GM21786 (cell line): ENCODE data around the gene MKNK2.

Source experiments
- ATAC-seq: cut with Tn5 transposase; IDR thresholded peaks from one replicate; pipeline ENCODE4 v1.9.1; 2021; ENCODE audit not compliant: unreplicated experiment

The MKNK2 gene

GRCh38 chr19:2033115-2033824, 17.8 kb downstream of the MKNK2 start:
- ATAC-seq = no peak

GRCh38 chr19:2032296-2032941, 18.6 kb downstream of the MKNK2 start:
- ATAC-seq = no peak

- no peak for ATAC-seq
Observed at GRCh38 chr19:2027361-2027760, 23.7 kb downstream of the MKNK2 start.

GRCh38 chr19:2026770-2027169, 24.3 kb downstream of the MKNK2 start:
- no peak for ATAC-seq

DNA sequence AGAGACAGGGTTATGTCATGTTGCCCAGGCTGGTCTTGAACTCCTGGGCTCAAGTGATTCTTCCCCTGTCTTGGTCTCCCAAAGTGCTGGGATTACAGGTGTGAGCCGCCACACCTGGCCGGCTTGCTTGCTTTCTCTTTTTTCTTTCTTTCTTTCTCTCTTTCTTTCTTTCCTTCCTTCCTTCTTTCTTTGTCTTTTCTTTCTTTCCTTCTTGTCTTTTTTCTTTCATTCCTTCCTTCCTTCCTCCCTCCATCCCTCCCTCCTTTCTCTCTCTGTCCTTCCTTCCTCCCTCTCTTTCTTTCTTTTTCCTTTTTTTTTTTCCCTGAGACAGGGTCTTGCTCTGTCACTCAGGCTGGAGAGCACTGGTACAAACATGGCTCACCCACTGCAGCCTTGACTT, 28.8 kb downstream of the MKNK2 start:
- ATAC-seq = no peak

DNA sequence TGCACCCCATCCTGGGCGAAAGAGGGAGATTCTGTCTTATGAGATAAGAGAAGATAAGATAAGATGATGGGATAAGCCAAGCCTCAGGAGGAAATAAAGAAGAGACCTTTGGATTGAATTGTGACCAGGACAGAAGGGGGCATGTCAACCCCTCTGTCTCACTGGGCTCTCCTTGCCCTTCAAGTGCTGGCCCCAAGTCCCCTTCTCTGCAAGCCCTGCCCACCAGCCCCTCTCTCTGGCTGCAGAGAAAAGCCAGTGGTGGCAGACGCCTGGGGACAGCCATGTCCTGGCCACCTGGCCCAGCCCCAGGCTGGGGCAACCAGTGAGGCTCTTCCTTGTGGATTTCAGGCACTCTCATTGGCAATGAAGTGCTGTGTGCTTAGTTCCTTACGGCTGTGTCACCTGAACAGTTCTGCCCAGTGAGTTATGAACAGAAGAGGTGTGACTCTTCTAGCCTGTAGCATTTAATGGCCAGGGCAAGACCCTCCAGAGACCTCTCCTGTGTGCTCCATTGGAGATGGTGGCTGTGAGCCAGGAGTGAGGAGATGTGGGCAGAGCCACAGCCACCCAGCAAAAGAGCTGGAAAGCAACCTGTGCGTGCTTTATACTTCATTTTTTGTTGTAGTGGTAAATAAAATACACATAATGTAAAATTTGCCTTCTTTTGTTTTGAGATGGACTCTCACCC, 29.4 kb downstream of the MKNK2 start:
- no peak for ATAC-seq

- ATAC-seq = no peak
Observed at GRCh38 chr19:2018752-2019151, 32.3 kb downstream of the MKNK2 start.

DNA sequence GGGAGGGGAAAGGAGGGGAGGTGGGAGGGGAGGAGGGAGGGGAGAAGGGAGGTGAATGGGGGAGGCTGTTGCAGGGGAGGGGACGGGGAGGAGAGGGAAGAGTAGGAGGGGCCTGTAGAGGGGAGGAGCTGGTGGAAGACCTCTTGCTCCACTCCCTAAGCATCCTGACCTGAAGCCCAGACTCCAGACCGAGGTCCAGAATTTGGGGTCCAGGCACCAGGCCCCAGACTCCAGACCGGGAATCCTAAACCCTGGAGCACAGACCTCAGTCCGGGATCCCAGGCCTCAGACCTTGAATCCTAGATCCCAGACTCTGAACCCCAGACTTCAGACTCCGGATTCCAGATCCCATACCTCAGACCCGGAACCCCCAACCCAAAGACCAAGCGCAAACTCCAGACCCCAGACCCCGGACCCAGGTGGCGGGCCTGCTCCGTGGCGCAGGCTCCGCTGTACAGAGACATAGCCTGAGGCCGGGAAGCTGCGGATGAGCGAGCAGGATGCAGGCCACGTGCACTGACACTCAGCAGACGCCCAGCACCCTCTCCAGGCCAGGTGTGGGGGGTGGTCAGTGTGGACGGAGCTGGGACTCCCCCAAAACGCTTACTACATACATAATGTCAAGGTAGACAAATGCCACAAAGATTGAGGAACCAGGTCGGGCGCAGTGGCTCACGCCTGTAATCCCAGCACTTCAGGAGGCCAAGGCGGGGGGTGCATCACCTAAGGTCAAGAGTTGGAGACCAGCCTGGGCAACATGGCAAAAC, 34.8 kb downstream of the MKNK2 start:
- ATAC-seq = no peak

- no peak for ATAC-seq
Observed at GRCh38 chr19:2015608-2015950, 35.5 kb downstream of the MKNK2 start, which contains the start of gene BTBD2. BTBD2 (minus strand) TSS chr19:2015714; CDS start chr19:2015703, 11 bp downstream.

DNA sequence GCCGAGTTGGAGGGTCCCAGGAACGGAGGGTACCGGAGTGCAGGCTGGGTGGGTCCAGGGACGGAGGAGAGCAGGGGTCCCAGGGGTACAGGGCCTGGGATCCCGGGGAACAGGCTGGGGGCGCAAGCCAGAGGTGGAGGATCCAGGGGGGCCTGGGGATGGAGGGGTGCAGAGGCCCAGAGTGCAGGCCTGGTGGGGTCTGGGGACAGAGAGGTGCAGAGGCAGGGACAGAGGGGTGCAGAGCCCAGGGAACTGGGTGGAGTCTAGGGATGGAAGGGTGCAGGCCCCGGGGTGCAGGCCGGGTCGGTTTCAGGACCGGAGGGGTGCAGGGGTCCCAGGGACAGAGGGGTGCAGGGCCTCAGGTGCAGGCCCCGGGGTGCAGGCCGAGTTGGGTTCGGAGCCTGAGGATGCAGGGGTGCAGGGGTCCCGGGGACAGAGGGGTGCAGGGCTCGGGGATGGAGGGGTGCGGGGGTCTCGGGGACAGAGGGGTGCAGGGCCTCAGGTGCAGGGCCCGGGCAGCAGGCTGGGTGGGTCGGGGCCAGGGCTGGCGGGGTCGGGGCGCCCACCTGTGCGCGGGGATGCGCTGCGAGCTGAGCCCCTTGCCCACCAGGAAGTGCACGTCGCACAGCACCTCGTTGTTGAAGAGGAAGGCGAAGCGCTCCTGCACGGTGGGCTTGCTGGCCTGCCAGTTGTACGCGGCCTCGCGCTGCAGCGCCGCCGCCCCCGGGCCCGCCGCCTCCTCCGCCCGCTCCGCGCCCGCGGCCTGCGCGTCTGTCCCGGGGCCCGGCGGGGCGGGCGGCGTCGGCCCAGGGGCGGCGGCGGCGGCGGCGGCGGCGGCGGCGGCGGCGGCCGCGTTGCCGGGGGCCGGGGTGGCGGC, 36.1 kb downstream of the MKNK2 start:
- ATAC-seq = no peak

DNA sequence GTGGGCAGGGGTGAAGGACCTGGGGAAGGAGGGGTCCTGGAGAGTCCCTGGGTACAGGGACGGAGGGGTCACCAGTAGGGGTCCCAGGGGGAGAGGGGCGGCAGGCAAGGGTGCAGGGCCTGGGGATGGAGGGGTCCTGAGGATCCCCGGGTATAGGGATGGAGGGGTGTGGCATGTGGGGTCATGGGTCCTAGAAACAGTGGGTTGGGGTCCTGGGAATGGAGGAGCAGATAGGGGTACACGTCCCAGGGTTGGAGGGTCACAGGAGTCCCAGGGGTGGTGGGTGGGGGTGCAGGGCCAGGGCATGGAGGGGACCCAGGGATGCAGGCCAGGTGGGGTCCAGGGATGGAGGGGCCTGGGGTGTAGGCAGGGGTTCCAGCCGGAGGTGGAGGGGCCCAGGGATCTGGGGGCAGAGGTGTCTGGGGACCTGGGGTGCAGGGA, 36.9 kb downstream of the MKNK2 start:
- no peak for ATAC-seq

DNA sequence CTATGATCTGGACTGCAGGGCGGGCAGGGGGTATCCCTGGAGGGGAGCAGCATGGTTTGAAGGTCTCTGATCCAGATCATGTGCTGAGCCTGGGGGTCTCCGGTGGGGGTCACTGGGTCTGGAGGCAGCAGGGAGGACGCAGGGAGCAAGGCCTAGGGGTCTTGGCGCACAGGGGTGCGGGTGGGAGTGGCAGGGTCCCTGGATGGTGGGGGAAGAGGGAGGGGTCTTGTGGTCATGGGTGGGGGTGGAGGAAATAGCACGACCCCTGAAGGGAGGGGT, 37.4 kb downstream of the MKNK2 start:
- ATAC-seq = no peak

DNA sequence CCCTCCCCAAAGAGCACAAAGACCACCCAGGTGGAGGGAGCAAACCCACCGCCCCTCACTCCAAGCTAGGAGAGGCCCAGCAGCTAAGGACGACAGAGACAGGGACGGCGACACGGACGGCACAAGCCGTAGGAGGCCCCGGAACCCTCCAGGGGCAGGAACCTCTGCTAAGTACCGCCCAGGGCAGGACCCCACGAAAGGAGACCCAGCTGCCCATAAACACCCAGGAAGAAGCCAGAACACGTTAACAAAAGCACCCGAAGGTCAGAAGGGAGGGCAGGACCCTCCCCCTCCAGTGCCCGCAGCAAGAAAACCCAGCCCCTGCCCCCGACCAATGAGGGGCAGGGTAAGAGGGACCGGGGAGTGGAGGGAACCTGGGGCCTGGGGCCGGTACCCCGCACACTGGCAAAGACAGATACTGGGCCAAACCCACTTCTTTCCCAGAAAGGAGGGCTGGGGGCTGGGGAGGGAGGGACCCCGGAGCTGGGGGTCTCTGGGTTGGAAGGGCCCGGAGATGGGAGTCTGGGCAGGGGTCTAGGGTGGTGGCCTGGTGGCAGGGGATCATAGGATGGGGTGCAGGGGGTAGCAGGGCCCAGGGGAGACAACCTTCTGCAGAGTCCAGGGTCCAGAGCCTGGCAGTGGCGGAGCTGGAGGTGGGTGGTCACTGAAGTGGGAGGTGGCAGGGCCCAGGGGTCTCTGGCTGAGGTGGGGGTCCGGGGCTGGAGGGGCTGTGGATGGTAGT, 37.9 kb downstream of the MKNK2 start:
- ATAC-seq = no peak

DNA sequence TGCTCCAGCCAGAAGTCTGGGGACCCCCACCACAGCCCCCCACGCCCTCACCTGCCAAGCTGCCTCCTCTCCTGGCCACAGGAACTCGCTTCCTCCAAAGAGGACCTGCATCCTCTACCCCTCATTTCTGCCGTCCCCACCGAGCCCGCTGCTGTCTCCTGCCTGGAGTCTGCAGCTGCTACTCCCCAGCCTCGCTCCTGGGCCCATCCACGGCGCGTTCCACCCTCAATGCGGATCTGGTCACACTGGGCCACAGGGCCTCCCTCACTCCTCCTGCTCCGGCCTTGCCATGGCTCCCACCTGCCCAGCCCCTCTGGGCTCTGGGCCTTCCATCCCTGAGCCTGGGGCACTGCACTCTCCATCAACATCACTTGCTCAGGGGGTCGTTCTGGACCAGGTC, 39.9 kb downstream of the MKNK2 start:
- ATAC-seq = no peak

GRCh38 chr19:2010135-2010668, 40.8 kb downstream of the MKNK2 start:
- no peak for ATAC-seq

DNA sequence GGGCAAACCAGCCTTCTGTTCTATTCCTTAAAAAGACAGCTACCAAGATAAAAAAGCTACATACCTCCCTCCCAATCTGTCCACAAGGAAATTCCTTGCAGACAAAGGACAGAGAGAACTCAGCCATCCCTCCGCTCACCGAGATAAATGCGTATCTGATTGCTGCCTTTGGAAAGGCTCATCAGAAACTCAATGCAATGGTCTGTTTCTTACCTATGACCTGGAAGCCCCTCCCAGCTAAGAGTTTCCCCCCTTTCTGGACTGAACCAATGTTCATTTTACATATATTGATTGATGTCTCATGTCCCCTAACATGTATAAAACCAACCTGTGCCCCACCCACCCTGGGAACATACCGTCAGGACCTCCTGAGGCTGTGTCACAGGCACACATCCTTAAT, 47.2 kb downstream of the MKNK2 start:
- ATAC-seq = no peak

GRCh38 chr19:1999856-2000515, 51.1 kb downstream of the MKNK2 start:
- ATAC-seq = no peak

GRCh38 chr19:1998712-1999708, 52.0 kb downstream of the MKNK2 start:
- ATAC-seq = no peak
